Right lobe of liver (tissue), 4 donors: ENCODE results near the gene RSPO1.

Source experiments
- POLR2A ChIP-seq: fragments of 450-650 bp; IDR thresholded peaks from one replicate; pipeline ENCODE4 v1.6.1; 2017; ENCODE audit warnings: antibody characterized with exemption, mild to moderate bottlenecking
- TF ChIP-seq, protein P1 (sequence below), 4 donors: fragments of 200-600 bp in 3 of 4; fragments of 450-650 bp in 1 of 4; IDR thresholded peaks; one replicate each; pipeline versions ENCODE4 v1.5.1 to v1.8.0; 2016 to 2022; ENCODE audit warnings: antibody characterized with exemption in 4 of 4, mild to moderate bottlenecking in 2 of 4
- donor health status: DM: no; HTN: no; CAD: no.
- donor health status: DM: no; HTN: no; CAD: no.
- donor health status: DM: no; HTN: yes; CAD: no.

GRCh38 chr1:37672136-37672870 is 37.6 kb upstream of the RSPO1 start:
- TF ChIP-seq, protein P1, sequence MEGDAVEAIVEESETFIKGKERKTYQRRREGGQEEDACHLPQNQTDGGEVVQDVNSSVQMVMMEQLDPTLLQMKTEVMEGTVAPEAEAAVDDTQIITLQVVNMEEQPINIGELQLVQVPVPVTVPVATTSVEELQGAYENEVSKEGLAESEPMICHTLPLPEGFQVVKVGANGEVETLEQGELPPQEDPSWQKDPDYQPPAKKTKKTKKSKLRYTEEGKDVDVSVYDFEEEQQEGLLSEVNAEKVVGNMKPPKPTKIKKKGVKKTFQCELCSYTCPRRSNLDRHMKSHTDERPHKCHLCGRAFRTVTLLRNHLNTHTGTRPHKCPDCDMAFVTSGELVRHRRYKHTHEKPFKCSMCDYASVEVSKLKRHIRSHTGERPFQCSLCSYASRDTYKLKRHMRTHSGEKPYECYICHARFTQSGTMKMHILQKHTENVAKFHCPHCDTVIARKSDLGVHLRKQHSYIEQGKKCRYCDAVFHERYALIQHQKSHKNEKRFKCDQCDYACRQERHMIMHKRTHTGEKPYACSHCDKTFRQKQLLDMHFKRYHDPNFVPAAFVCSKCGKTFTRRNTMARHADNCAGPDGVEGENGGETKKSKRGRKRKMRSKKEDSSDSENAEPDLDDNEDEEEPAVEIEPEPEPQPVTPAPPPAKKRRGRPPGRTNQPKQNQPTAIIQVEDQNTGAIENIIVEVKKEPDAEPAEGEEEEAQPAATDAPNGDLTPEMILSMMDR (IDR thresholded peaks at IDR 0.05), result no peak
- no peak for TF ChIP-seq POLR2A
